ENCODE results near the gene KLK13.

KLK13 gene

GRCh38 chr19:51064534-51065220 is at the start of gene KLK13:
Gene KLK13 (minus strand): TSS chr19:51065092. CDS start chr19:51065067, 25 bp downstream.
- no peak for DNase-seq

GRCh38 chr19:51114087-51114729 is 49.3 kb upstream of the KLK13 start:
- DNase-seq = no peak

GRCh38 chr19:51111606-51112005 is 46.7 kb upstream of the KLK13 start:
- DNase-seq = no peak

- no peak for DNase-seq
These were observed 45.7 kb upstream of the KLK13 start for GRCh38 chr19:51110666-51110971.

GRCh38 chr19:51108805-51109146 is 43.9 kb upstream of the KLK13 start:
- DNase-seq = no peak

GRCh38 chr19:51108066-51108804 is 43.3 kb upstream of the KLK13 start, which contains the start of gene CTU1:
Gene CTU1 (minus strand): TSS chr19:51108409. CDS start chr19:51104569, 3,840 bp downstream.
- peak; percentile 97 for DNase-seq

GRCh38 chr19:51107406-51108065 is 42.6 kb upstream of the KLK13 start:
- peak; percentile 12 for DNase-seq

GRCh38 chr19:51103926-51104341 is 39.0 kb upstream of the KLK13 start:
- DNase-seq = no peak

GRCh38 chr19:51102991-51103390 is 38.1 kb upstream of the KLK13 start:
- DNase-seq = no peak

- no peak for DNase-seq
These were observed 36.4 kb upstream of the KLK13 start for GRCh38 chr19:51101171-51101865.

- DNase-seq = no peak
These were observed 35.7 kb upstream of the KLK13 start for GRCh38 chr19:51100601-51101000.

GRCh38 chr19:51099047-51099382 is 34.1 kb upstream of the KLK13 start:
- no peak for DNase-seq

- no peak for DNase-seq
These were observed 33.6 kb upstream of the KLK13 start for GRCh38 chr19:51098365-51099046.

GRCh38 chr19:51097796-51098195 is 32.9 kb upstream of the KLK13 start:
- DNase-seq = no peak

- DNase-seq = no peak
These were observed 32.4 kb upstream of the KLK13 start for GRCh38 chr19:51097166-51097738.

GRCh38 chr19:51096473-51097165 is 31.7 kb upstream of the KLK13 start:
- DNase-seq = no peak

GRCh38 chr19:51094696-51095279 is 29.9 kb upstream of the KLK13 start:
- no peak for DNase-seq

- DNase-seq = no peak
These were observed 28.8 kb upstream of the KLK13 start for GRCh38 chr19:51093510-51094345.

- DNase-seq = no peak
These were observed 28.2 kb upstream of the KLK13 start for GRCh38 chr19:51093101-51093500.

All from NCI-H1694 (cell line).